ENCODE results near the gene CHD1.

The CHD1 gene

GRCh38 chr5:98909363-98909762 lies 19.4 kb downstream of the CHD1 start:
- Histone ChIP-seq H3F3A (ENCODE audit: insufficient read depth) (peaks cover 27% of the 10 kb centered on the region; the same call in 1 of the 2 replicates), H3K27me3 (ENCODE audit: low read length) (no peaks in the 10 kb centered on the region), H2AFZ (ENCODE audit: low read depth, low read length, severe bottlenecking) (no peak overlapping the region), H3K4me3 (ENCODE audit: insufficient read depth, low read length, poor library complexity, severe bottlenecking) (no peak overlapping the region), H3K4me2 (ENCODE audit: low read depth, low read length, poor library complexity, severe bottlenecking) (no peak overlapping the region), H4K20me1 (ENCODE audit: low read depth, low read length) (peaks cover 44% of the 10 kb centered on the region), H3K9me3 (ENCODE audit: insufficient read depth, low read length) (no peaks in the 10 kb centered on the region), H3K79me2 (ENCODE audit: insufficient read depth, low read length) (peaks cover 83% of the 10 kb centered on the region), H3K36me3 (ENCODE audit: low read length) (peaks cover 18% of the 10 kb centered on the region; the same call in 1 of the 2 replicates), H3K9me2 (replicated peaks; ENCODE audit: insufficient read depth, low read length) (no peaks in the 10 kb centered on the region), H3K9ac (ENCODE audit: low read length) (no peak overlapping the region), H3K27ac (ENCODE audit: low read depth, low read length) (no peak overlapping the region)
- TF ChIP-seq CTCF (IDR thresholded peaks at IDR 0.05; ENCODE audit: insufficient read depth, low read length, poor library complexity, severe bottlenecking) (no peak), EZH2phosphoT487 (conservative IDR thresholded peaks at IDR 0.05; ENCODE audit: low read length) (no peak)

- Histone ChIP-seq H3K36me3 (ENCODE audit: low read length) (peaks cover 30% of the 10 kb centered on the region), H3K27ac (ENCODE audit: low read depth, low read length) (no peak overlapping the region), H3K9ac (ENCODE audit: low read length) (no peak overlapping the region), H3F3A (ENCODE audit: insufficient read depth) (peaks cover 27% of the 10 kb centered on the region; the same call in 1 of the 2 replicates), H3K9me3 (ENCODE audit: insufficient read depth, low read length) (no peaks in the 10 kb centered on the region), H3K4me2 (ENCODE audit: low read depth, low read length, poor library complexity, severe bottlenecking) (no peak overlapping the region), H3K9me2 (replicated peaks; ENCODE audit: insufficient read depth, low read length) (no peaks in the 10 kb centered on the region), H3K79me2 (ENCODE audit: insufficient read depth, low read length) (peaks cover 73% of the 10 kb centered on the region), H2AFZ (ENCODE audit: low read depth, low read length, severe bottlenecking) (no peak overlapping the region), H3K27me3 (ENCODE audit: low read length) (no peaks in the 10 kb centered on the region), H4K20me1 (ENCODE audit: low read depth, low read length) (peaks cover 36% of the 10 kb centered on the region), H3K4me3 (ENCODE audit: insufficient read depth, low read length, poor library complexity, severe bottlenecking) (no peak overlapping the region)
- TF ChIP-seq EZH2phosphoT487 (conservative IDR thresholded peaks at IDR 0.05; ENCODE audit: low read length) (no peak), CTCF (IDR thresholded peaks at IDR 0.05; ENCODE audit: insufficient read depth, low read length, poor library complexity, severe bottlenecking) (no peak)
Measured at GRCh38 chr5:98907951-98908350, 20.9 kb downstream of the CHD1 start.

DNA sequence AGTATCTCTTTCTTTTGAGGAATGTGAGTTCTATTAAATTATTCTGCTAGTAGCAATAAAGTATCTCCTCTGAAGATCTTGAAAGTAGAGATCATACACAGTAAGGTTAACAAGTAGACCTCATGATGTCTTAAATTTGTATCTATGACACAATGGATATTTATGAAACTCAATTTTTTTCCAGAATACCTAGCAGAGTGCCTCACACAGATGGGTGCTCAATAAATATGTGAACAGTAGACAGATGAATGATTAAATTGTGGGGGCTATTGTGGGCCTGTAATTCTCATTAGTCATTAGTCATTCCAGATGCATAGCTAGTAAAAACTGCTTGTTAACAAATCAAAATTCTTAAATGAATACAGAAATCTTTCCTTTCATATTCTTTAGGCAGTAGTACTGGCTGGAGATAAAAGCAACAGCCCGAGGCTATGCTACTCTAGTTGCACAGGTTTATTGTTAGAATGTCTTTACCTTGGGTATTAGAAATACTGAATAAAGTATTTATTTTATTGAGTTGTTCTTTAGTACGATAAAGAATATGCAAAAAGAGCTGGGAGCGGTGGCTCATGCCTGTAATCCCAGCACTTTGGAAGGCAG lies 22.0 kb downstream of the CHD1 start:
- peaks cover 32% of the 10 kb centered on the region; the same call in 1 of the 2 replicates for H3F3A ChIP-seq (ENCODE audit: insufficient read depth)
- H2AFZ ChIP-seq (ENCODE audit: low read depth, low read length, severe bottlenecking): no peak overlapping the region
- peaks cover 38% of the 10 kb centered on the region for H3K36me3 ChIP-seq (ENCODE audit: low read length)
- no peak overlapping the region for H3K27ac ChIP-seq (ENCODE audit: low read depth, low read length)
- H3K9ac ChIP-seq (ENCODE audit: low read length): no peak overlapping the region
- H3K9me2 ChIP-seq (replicated peaks; ENCODE audit: insufficient read depth, low read length): no peaks in the 10 kb centered on the region
- H3K9me3 ChIP-seq (ENCODE audit: insufficient read depth, low read length): no peaks in the 10 kb centered on the region
- H3K4me3 ChIP-seq (ENCODE audit: insufficient read depth, low read length, poor library complexity, severe bottlenecking): no peak overlapping the region
- no peak for TF ChIP-seq EZH2phosphoT487 (conservative IDR thresholded peaks at IDR 0.05; ENCODE audit: low read length)
- no peak for TF ChIP-seq CTCF (IDR thresholded peaks at IDR 0.05; ENCODE audit: insufficient read depth, low read length, poor library complexity, severe bottlenecking)
- H3K4me2 ChIP-seq (ENCODE audit: low read depth, low read length, poor library complexity, severe bottlenecking): no peak overlapping the region
- peaks cover 36% of the 10 kb centered on the region for H4K20me1 ChIP-seq (ENCODE audit: low read depth, low read length)
- no peaks in the 10 kb centered on the region for H3K27me3 ChIP-seq (ENCODE audit: low read length)
- H3K79me2 ChIP-seq (ENCODE audit: insufficient read depth, low read length): peaks cover 62% of the 10 kb centered on the region

All from SU-DHL-6 (cell line).